GM04504 (cell line): ENCODE results near the gene SOWAHA.
"Not testable (repeated sequence)": the region's sequence is repeated elsewhere in the genome, so short reads cannot be mapped to it uniquely, and the experiment has no call there.

Experiments used
- DNase-seq: peaks from one replicate; pipeline ENCODE4 v3.0.0-alpha.2; 2012; ENCODE audit warnings: low read depth

SOWAHA gene

DNA sequence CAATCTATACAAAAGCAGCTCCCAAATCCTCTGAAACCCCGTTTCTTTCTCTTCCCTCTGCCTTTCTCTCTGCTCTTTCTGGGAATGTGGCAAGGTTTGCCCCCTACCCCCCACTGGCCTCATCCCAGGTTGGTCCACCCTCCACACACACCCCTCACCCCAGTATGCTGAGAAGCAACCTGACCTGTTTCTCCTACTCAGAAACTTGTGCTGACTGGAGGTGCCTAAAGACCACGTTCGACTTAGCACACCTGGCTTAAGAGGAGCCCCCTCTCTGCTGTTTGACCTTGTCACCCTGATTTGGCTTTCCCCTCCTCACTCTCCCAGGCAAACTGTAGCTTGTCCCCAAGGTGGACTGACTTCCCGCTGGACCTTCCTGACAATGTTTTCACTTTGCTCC, 35.0 kb upstream of the SOWAHA start:
- no peak for DNase-seq

- no peak for DNase-seq
Observed at GRCh38 chr5:132778856-132779255, 34.2 kb upstream of the SOWAHA start.

DNA sequence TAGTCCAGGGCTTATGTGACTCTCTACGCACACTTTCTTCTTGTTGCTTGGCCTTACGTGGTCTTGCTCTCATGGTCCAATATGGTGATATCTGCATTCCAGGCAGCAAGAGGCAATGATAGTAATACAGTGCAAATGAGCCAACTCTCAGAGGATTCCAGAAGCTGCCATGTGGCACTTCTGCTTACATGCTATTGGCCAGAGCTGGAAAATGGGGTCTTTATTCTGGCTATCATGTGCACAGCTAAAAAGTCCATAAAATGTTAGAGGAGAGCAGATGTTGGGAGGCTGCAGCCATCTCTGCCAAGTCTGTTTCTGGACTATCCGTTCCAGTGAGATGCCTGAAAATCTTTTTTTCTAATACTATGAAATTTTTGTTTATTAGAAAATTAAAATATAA, 33.1 kb upstream of the SOWAHA start:
- no peak for DNase-seq

DNA sequence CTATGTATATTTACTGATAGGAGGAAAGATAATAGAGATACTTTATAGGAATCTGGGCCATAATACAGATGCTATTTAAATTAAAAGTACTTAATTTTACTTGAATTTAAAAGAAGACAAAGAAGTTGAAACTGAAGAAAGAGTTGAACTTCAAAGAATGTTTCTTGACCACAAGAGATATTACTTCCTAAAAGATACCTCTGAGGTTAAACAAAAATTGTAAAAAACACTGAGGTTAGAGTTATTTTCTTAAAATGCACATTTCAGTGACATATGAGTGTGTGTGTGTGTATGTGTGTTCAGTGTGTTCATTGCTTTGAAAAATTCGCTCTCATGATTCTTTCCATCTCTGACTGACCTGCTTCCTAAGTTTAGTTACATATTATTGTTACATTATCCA, 32.5 kb upstream of the SOWAHA start:
- no peak for DNase-seq

DNA sequence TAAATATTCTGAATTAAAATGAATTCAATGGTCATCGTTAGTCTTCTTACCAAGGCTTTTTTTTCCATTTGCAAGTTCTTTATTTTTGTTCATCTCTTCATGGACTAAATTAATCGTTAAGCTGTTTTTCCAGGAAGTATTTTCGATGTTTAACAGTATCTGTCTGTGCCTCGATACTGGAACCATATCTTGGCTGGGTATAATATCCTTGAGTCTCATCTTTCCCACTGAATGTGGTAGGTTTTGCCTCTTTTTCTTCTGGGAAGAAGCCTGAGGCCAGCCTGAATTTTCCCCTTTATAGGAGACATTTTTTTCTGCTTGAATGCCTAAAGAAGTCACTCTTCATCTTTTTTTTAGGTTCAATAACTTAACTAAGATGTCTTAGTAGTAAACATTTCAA, 32.1 kb upstream of the SOWAHA start:
- no peak for DNase-seq

DNA sequence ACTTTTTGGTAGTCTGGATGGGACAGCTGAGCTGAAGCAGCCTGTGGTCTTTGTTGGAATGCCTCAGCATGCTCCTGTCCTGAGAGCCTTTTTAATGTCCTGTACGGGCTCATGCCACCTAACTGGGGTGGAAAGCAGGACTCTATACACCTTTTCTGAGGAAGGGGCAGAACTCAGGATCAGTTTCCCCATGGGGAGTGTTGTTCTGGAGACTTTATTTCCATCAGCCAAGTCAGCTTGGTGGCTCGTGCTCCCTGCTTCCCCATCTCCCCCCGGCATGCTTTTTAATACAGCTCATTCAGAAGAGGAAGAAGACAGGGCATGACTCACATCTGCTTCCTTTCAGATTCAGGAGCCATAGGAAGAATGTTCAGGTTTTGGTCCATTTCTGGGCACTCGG, 31.0 kb upstream of the SOWAHA start:
- no peak for DNase-seq

DNA sequence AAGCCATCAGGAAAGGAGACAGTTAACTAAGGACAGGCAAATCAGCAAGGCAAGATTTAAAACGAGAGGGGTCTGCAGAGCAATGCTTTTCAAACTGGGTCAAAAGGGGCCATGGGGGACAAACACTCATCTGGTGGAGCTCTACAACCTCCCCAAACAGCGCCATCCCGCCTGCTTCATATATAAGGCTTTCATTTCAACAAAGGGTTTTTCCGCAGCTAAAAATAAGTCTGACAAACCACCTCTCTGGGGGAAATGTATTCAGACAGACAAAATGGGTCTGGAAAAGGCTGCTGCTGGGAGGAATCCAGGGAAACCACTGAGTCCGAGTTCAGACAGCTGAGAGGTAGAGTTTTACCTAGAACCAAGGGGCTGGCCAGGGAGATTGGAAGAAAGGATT, 27.7 kb upstream of the SOWAHA start:
- no peak for DNase-seq

GRCh38 chr5:132785864-132786263, 27.2 kb upstream of the SOWAHA start:
- no peak for DNase-seq

DNA sequence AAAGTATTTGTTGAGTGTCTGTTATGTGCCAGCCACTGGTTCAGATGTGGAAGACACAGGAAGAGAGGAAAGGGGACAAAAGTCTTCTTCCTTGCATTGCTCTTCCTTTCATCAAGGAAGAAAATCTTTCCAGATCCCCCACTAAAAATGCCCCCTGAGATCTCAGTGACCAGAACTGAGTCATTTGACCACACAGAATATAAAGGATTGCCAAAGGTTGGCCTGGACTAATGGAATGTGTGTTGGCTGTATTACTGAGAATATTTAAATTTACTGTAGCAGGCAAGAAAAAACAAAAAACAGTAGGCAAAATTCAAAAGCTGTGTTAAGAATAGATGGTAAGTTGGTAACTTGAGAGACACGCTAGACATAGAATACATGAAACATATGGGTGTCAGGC, 26.0 kb upstream of the SOWAHA start:
- DNase-seq = no peak

- no peak for DNase-seq
Observed at GRCh38 chr5:132788508-132788907, 24.6 kb upstream of the SOWAHA start.

DNA sequence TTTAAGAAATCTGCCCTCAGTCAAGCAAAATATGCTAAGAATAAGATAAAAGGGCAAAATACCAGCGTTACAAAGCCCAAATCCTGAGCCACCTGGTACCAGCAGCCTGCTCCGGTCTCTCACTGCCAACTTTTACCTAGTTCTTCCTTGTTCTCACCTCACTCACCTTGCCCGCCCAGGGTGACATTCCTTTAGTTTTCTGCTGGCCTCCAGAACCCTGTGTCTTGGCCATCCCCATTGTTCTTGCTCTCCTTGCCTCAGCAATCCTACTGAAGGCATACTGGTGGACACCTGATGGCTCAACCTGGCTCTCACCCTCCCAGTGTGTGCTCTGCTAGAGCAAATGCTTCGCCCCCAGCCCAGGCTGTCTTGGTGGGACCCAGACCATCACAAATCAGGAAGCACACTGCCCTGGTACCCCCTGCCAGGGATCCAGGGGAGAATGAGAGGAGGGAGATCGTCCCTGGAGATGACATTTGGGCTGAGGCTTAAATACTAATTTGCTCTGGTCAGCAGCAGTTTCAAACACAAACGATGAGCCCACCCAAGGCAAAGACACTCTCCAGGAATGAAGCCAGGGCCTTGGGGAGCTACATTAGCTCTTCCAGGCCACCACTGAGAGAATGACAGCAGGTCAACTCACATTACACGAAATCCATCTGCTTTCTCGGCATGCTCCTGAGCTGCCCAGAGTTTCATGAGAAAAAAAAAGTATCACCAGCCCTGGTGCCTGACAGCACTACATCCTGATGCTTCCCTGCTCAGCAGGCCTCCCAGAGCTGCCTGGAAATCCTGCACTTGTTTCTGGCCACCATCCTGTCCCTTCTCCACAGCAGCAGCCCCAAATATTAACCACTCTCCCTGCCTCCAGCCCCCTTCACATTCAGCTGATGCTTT, 23.9 kb upstream of the SOWAHA start:
- no peak for DNase-seq

- DNase-seq = no peak
Observed at GRCh38 chr5:132790201-132790865, 22.8 kb upstream of the SOWAHA start.

DNA sequence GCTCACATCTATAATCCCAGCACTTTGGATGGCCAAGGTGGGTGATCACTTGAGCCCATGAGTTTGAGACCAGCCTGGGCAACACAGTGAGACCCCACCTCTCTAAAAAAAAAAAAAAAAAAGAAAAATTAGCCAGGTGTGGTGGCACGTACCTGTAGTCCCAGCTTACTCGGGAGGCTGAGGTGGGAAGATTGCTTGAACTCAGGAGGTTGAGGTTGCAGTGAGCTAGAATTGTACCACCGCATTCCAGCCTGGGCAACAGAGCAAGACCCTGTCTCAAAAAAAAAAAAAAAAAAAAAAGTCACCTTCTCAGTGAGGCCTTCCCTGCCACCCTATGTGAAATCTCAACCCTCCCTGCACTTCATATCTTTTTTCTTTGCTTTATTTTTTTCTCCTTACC, 22.1 kb upstream of the SOWAHA start:
- no peak for DNase-seq

DNA sequence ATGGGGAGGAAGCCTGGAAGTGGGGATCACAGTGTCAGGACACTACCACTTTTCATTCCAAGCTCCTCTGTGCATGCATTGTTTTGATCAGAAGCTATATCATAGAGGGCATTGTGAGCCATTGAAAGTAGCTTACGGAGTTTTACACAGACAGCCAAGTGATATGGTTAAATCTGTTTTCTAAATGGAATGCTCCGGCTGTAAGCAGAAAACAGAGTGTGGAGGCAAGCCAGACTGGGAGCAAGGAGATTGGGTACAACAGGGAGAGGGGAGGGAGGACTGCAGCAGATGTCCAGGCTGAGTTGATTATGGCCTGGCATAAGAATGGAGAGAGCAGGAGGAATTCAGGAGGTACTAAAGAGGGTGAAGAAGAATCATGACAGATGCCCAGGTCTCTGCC, 15.5 kb upstream of the SOWAHA start:
- no peak for DNase-seq

DNA sequence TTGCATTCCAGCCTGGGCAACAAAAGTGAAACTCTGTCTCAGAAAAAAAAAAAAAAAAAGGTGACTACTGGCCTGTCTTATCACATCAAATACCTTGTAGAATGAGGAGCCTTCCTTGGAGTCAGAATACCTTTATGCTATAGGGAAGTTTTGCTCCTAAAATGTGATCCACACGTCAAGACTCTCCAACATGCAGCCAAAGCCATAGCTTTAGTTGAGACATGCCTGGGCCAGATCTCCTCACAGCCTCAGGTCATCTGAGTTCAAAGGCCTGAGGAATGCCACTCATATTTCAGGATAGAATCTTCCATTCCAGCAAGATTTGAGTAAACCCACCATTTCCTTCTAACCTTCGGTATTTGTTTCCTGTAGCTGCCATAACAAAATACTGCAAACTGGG, 13.7 kb upstream of the SOWAHA start:
- DNase-seq = no peak

DNA sequence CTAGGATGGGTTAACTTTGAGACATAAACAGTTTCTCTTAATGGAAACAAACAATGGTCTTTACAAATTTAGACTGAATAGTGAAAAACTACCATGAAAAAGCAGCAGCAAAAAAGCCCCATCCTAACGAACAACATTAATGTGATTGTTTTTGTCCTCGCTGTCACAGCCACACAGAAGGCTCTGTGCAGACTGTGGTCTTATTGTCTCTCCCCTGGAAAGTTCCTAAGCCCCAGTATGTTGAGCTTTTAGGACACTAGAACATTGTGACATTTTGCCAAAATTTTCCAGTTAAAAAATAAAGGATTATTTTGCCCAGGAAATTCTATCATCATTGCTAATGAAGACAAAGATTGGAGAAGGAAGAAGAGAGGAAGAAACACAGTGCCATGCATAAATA, 12.6 kb upstream of the SOWAHA start:
- no peak for DNase-seq

GRCh38 chr5:132802044-132802684, 10.9 kb upstream of the SOWAHA start:
- no peak for DNase-seq

DNA sequence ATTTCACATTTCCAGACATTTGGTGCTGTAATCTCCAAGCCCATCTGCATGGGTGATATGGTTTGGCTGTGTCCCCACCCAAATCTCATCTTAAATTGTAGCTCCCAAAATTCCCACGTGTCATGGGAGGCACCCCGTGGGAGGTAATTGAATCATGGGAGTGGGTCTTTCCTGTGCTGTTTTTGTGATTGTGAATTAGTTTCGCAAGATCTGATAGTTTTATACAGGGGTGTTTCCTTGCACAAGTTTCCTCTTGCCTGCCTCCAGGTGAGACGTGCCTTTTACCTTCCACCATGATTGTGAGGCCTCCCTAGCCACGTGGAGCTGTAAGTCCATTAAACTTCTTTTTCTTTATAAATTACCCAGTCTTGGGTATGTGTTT, 10.4 kb upstream of the SOWAHA start:
- DNase-seq = not testable (repeated sequence)

GRCh38 chr5:132804219-132804618, 8.9 kb upstream of the SOWAHA start:
- DNase-seq = not testable (repeated sequence)

GRCh38 chr5:132805872-132806271, 7.2 kb upstream of the SOWAHA start:
- not testable (repeated sequence) for DNase-seq

GRCh38 chr5:132806804-132807162, 6.3 kb upstream of the SOWAHA start:
- DNase-seq = not testable (repeated sequence)

DNA sequence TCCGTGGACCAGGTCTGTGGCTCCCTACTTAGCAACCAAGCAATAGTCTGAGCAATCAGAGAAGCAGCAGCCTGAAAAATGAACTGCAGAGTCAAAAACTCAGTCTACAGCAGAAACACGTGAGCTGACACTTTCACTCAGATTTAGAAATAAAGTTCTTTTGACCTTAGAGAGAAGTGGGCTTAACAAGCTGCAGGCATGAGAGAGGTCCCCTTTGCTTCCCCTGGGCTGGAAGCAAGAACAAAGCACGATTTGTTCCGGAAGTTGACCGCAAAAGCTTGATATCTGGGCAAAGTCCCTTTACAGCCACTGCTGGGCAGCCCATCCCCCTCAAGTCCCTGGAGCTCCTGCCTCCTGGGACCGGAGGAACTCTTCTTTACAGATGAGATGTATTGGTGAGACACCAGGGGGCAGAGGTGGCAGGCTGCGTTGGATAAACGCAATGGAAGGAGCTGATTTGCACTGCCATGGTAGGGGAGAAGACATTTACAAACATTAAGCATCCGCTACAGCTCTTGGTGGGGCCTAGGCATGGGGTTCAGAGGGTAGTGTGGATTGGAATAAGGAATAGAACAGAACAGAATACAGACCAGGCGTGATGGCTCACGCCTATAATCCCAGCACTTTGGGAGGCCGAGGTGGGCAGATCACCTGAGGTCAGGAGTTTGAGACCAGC, 5.8 kb upstream of the SOWAHA start:
- no peak for DNase-seq

DNA sequence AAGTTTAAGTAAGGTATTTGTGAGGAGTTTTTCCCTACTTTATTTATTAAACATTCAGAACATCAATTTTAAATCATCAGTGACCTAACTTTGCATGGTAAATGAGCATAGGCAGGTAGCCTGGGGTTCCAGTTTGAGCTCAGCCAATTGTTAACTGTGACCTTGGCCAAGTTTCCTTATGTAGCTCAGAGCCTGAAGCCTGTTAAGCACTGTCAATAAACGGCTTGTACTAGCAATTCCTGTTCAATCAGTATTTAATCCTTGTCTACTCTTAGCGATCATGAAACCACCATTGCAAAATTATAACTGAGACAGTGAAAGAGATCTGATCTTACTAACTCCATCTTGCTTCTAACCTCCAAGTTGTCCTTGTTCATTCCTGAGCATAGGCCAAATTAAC, 4.7 kb upstream of the SOWAHA start:
- no peak for DNase-seq
